H9 (cell line): ENCODE measurements around the gene ESPNL. TPM values are rescaled to one million over a fixed set of nuclear protein-coding genes. Genes with fewer than 3 reads are reported as not detected.

Experiments used
- DNase-seq: peaks from one replicate; pipeline ENCODE4 v3.0.0-alpha.2; 2017
- H2AFZ ChIP-seq: one replicate; pipeline ENCODE4 v1.6.1; 2013; ENCODE audit warnings: mild to moderate bottlenecking, low read length, control low read depth, moderate library complexity
- H2AK5ac ChIP-seq: 2 replicates; pipeline ENCODE4 v1.6.1; 2013; ENCODE audit warnings: low read length, control low read depth, mixed read lengths; ENCODE audit not compliant: insufficient read length
- H2BK120ac ChIP-seq: one replicate; pipeline ENCODE4 v1.6.1; 2013; ENCODE audit warnings: low read depth, mild to moderate bottlenecking, low read length, control low read depth, inconsistent platforms; ENCODE audit not compliant: poor library complexity, severe bottlenecking
- H2BK12ac ChIP-seq: 2 replicates; pipeline ENCODE4 v1.6.1; 2013; ENCODE audit warnings: low read length, control low read depth, mixed read lengths, low read depth; ENCODE audit not compliant: insufficient read length
- H2BK15ac ChIP-seq: 2 replicates; pipeline ENCODE4 v1.6.1; 2013; ENCODE audit warnings: low read depth, low read length, control low read depth
- H2BK20ac ChIP-seq: one replicate; pipeline ENCODE4 v1.6.1; 2013; ENCODE audit warnings: low read depth, mild to moderate bottlenecking, low read length, control low read depth, inconsistent platforms; ENCODE audit not compliant: poor library complexity, severe bottlenecking
- H2BK5ac ChIP-seq: 2 replicates; pipeline ENCODE4 v1.6.1; 2013; ENCODE audit warnings: low read length, control low read depth, mixed read lengths; ENCODE audit not compliant: insufficient read length
- H3K14ac ChIP-seq: 2 replicates; pipeline ENCODE4 v1.6.1; 2013; ENCODE audit warnings: low read length, control low read depth; ENCODE audit not compliant: insufficient read depth
- H3K18ac ChIP-seq: 2 replicates; pipeline ENCODE4 v1.6.1; 2013; ENCODE audit warnings: low read depth, mild to moderate bottlenecking, mixed read lengths, low read length, control low read depth; ENCODE audit not compliant: insufficient read length
- H3K23ac ChIP-seq: 2 replicates; pipeline ENCODE4 v1.6.1; 2013; ENCODE audit warnings: low read length, control low read depth, mixed read lengths, low read depth; ENCODE audit not compliant: insufficient read length
- H3K23me2 ChIP-seq: 2 replicates; pipeline ENCODE4 v1.6.1; 2013; ENCODE audit warnings: low read depth, mild to moderate bottlenecking, mixed read lengths, low read length, control low read depth; ENCODE audit not compliant: insufficient read length, poor library complexity, severe bottlenecking
- H3K27ac ChIP-seq: 2 replicates; pipeline ENCODE4 v1.5.1; 2013; ENCODE audit warnings: low read length, control low read depth, mixed read lengths, low read depth; ENCODE audit not compliant: insufficient read length
- H3K27me3 ChIP-seq: 2 replicates; pipeline ENCODE4 v1.6.1; 2013; ENCODE audit warnings: low read length, control low read depth, inconsistent platforms; ENCODE audit not compliant: insufficient read depth
- H3K4ac ChIP-seq: 2 replicates; pipeline ENCODE4 v1.6.1; 2013; ENCODE audit warnings: low read depth, mild to moderate bottlenecking, control low read depth, inconsistent platforms, low read length, moderate library complexity
- H3K4me1 ChIP-seq: 2 replicates; pipeline ENCODE4 v1.6.1; 2013; ENCODE audit warnings: low read length, control low read depth, inconsistent platforms; ENCODE audit not compliant: insufficient read depth
- H3K4me2 ChIP-seq: 2 replicates; pipeline ENCODE4 v1.6.1; 2013; ENCODE audit warnings: low read length, control low read depth, mixed read lengths; ENCODE audit not compliant: insufficient read length, insufficient read depth
- H3K56ac ChIP-seq: 2 replicates; pipeline ENCODE4 v1.6.1; 2013; ENCODE audit warnings: low read depth, mild to moderate bottlenecking, mixed read lengths, low read length, control low read depth; ENCODE audit not compliant: insufficient read length
- H3K79me1 ChIP-seq: 2 replicates; pipeline ENCODE4 v1.6.1; 2013; ENCODE audit warnings: low read depth, mild to moderate bottlenecking, moderate library complexity, low read length, control low read depth, inconsistent platforms; ENCODE audit not compliant: insufficient read depth, poor library complexity, severe bottlenecking
- H3K79me2 ChIP-seq: 2 replicates; pipeline ENCODE4 v1.6.1; 2013; ENCODE audit warnings: low read length, control low read depth, inconsistent platforms; ENCODE audit not compliant: insufficient read depth
- H3K9ac ChIP-seq: 2 replicates; pipeline ENCODE4 v1.6.1; 2013; ENCODE audit warnings: low read length, control low read depth, mixed read lengths; ENCODE audit not compliant: insufficient read length; ENCODE audit errors: extremely low read depth
- H3K9me3 ChIP-seq: one replicate; pipeline ENCODE4 v1.6.1; 2013; ENCODE audit warnings: low read depth, low read length, inconsistent platforms; ENCODE audit not compliant: control insufficient read depth
- H3T11ph ChIP-seq: one replicate; pipeline ENCODE4 v1.6.1; 2013; ENCODE audit warnings: mild to moderate bottlenecking, low read length, control low read depth, inconsistent platforms
- H4K20me1 ChIP-seq: one replicate; pipeline ENCODE4 v1.6.1; 2013; ENCODE audit not compliant: control insufficient read depth, insufficient read length, insufficient read depth
- H4K5ac ChIP-seq: 2 replicates; pipeline ENCODE4 v1.6.1; 2013; ENCODE audit warnings: low read depth, mild to moderate bottlenecking, mixed read lengths, low read length, control low read depth; ENCODE audit not compliant: insufficient read length
- H4K8ac ChIP-seq: replicated peaks from 2 replicates; pipeline ENCODE4 v1.6.1; 2013; ENCODE audit warnings: low read length, control low read depth, mixed read lengths, low read depth; ENCODE audit not compliant: insufficient read length
- H4K91ac ChIP-seq: 2 replicates; pipeline ENCODE4 v1.6.1; 2013; ENCODE audit warnings: low read depth, mild to moderate bottlenecking, moderate library complexity, mixed read lengths, low read length, control low read depth; ENCODE audit not compliant: insufficient read length
- H3K27ac Mint-ChIP-seq, 3 experiments: 2 replicates in 2 of 3; 3 replicates in 1 of 3; pipeline ENCODE4 v1.8.0; 2020 to 2021; ENCODE audit warnings: mixed read lengths in 3 of 3, mild to moderate bottlenecking in 1 of 3, moderate library complexity in 1 of 3
- H3K27me3 Mint-ChIP-seq: 2 replicates; pipeline ENCODE4 v1.8.0; 2021; ENCODE audit warnings: low read depth, mild to moderate bottlenecking, moderate library complexity, mixed read lengths
- H3K36me3 Mint-ChIP-seq, 3 experiments: 2 replicates in 2 of 3; 3 replicates in 1 of 3; pipeline ENCODE4 v1.8.0; 2020 to 2021; ENCODE audit warnings: low read depth in 3 of 3, mixed read lengths in 3 of 3; ENCODE audit not compliant: insufficient read depth in 1 of 3
- H3K4me1 Mint-ChIP-seq, 2 experiments: 2 replicates each; pipeline ENCODE4 v1.8.0; 2020; ENCODE audit warnings: mixed read lengths in 2 of 2
- H3K4me3 Mint-ChIP-seq, 2 experiments: 2 replicates in 1 of 2; 3 replicates in 1 of 2; pipeline ENCODE4 v1.8.0; 2020 to 2021; ENCODE audit warnings: mild to moderate bottlenecking in 2 of 2, mixed read lengths in 2 of 2, moderate library complexity in 1 of 2
- H3K9me3 Mint-ChIP-seq, 2 experiments: 2 replicates in 1 of 2; 3 replicates in 1 of 2; pipeline ENCODE4 v1.8.0; 2020; ENCODE audit warnings: mild to moderate bottlenecking in 2 of 2, mixed read lengths in 2 of 2, moderate library complexity in 1 of 2
- WGBS: extraction: QIAGEN DNeasy Blood & Tissue Kit; methylation state at CpG from one replicate; pipeline ENCODE4 v1.1.7; 2013; ENCODE audit warnings: missing lambda C conversion rate, low lambda C conversion rate, mixed read lengths; ENCODE audit not compliant: insufficient read length; ENCODE audit errors: extremely low coverage; 5-methylcytosine and 5-hydroxymethylcytosine counted together
- total RNA-seq: library from RNA; stranded (reverse); gene quantifications from 2 replicates; pipeline ENCODE4 v1.2.1, GENCODE V29; 2021
- TF ChIP-seq, protein P1 (sequence below): fragments of 200-600 bp; sonication (generic); conservative IDR thresholded peaks from 3 replicates; pipeline ENCODE4 v1.8.0; 2021; ENCODE audit warnings: antibody characterized with exemption, mild to moderate bottlenecking

ESPNL gene
- total RNA-seq, 1 experiment from 2014 or later: 0.17 TPM

DNA sequence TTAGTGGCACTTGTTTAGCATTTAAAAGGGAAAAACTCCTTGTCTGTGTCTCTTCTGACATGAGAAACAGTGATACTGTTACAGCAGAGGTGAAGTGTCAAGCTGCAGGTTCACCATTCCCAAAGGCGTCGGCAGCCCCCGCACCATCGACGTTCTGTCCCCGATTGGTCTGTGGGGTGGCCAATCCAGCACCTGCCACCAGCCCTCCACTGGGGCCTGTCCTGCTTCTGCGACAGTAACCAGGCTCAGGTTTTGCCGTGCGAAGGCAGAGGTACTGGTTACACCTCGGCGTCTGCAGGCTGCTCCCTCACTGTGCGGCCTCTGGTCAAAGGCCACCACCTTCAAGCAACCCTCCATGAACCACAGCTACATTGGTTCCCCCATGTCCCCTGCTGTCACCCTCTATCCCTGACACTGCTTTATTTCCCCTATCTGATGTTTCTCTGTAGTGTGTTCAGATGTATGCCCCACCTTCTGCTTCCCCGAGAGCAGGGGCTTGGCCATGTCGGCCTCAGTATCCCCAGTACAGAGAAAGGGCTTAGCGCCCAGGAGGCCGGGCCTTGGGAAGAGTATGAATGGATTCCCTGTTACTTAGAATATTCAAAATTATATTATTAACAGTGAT lies 8.6 kb upstream of the ESPNL start:
- no CpG with 5 or more reads among the region's 16 CpGs for WGBS
- H3K14ac ChIP-seq: no peak overlapping the region
- no peaks in the 10 kb centered on the region for H3K27me3 ChIP-seq
- H3K23me2 ChIP-seq: no peaks in the 10 kb centered on the region
- peaks cover 3% of the 10 kb centered on the region; the same call in 1 of the 2 replicates for H3K4me1 ChIP-seq
- H3K79me1 ChIP-seq: no peaks in the 10 kb centered on the region
- H4K91ac ChIP-seq: no peak overlapping the region
- no peak for DNase-seq
- Mint-ChIP-seq H3K27me3 (peaks cover 2% of the 10 kb centered on the region), H3K4me3 (no peak overlapping the region), H3K36me3 (peaks cover 23 to 66% (median 29%) of the 10 kb centered on the region in 3 experiments; a peak in 6 of 7 replicates), H3K27ac (peak overlapping the region in 1 of 3 experiments; percentile 50; a peak in 1 of 7 replicates), H3K9me3 (no peaks in the 10 kb centered on the region), H3K4me1 (peaks cover 14 to 22% of the 10 kb centered on the region in 2 experiments)
- H3K23ac ChIP-seq: no peak overlapping the region
- no peak overlapping the region for H2BK120ac ChIP-seq
- no peak overlapping the region for H3K9ac ChIP-seq
- no peak overlapping the region for H4K8ac ChIP-seq
- no peaks in the 10 kb centered on the region for H3K79me2 ChIP-seq
- H2AFZ ChIP-seq: no peak overlapping the region
- no peak overlapping the region for H2AK5ac ChIP-seq
- TF ChIP-seq, protein P1, sequence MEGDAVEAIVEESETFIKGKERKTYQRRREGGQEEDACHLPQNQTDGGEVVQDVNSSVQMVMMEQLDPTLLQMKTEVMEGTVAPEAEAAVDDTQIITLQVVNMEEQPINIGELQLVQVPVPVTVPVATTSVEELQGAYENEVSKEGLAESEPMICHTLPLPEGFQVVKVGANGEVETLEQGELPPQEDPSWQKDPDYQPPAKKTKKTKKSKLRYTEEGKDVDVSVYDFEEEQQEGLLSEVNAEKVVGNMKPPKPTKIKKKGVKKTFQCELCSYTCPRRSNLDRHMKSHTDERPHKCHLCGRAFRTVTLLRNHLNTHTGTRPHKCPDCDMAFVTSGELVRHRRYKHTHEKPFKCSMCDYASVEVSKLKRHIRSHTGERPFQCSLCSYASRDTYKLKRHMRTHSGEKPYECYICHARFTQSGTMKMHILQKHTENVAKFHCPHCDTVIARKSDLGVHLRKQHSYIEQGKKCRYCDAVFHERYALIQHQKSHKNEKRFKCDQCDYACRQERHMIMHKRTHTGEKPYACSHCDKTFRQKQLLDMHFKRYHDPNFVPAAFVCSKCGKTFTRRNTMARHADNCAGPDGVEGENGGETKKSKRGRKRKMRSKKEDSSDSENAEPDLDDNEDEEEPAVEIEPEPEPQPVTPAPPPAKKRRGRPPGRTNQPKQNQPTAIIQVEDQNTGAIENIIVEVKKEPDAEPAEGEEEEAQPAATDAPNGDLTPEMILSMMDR: no peak
- no peak overlapping the region for H3K18ac ChIP-seq
- no peak overlapping the region for H2BK20ac ChIP-seq
- no peak overlapping the region for H3K4me2 ChIP-seq
- H2BK12ac ChIP-seq: no peak overlapping the region
- no peak overlapping the region for H3T11ph ChIP-seq
- no peak overlapping the region for H4K5ac ChIP-seq
- no peak overlapping the region for H3K4ac ChIP-seq
- H2BK5ac ChIP-seq: no peak overlapping the region
- H3K9me3 ChIP-seq: no peaks in the 10 kb centered on the region
- H2BK15ac ChIP-seq: no peak overlapping the region
- H3K56ac ChIP-seq: no peak overlapping the region
- no peak overlapping the region for H3K27ac ChIP-seq
- no peaks in the 10 kb centered on the region for H4K20me1 ChIP-seq
